GM12878 (cell line): Measurements from ENCODE around the gene RAP1GAP. TPM values are rescaled to one million over a fixed set of nuclear protein-coding genes. Genes with fewer than 3 reads are reported as not detected.

ENCODE experiments used
- ATAC-seq: fragments of 200-7000 bp; cut with Tn5 transposase; 3 replicates; pipeline ENCODE4 v1.9.1; 2020; ENCODE audit warnings: mild to moderate bottlenecking, moderate library complexity
- BruUV-seq: library from RNA; stranded (reverse); fragments of 400-500 nt; replicated peaks from 2 replicates; lab custom pipeline; 2021; lab: Mats Ljungman, UMichigan
- CTCF ChIA-PET: fragments of 300-600 bp; sonication (Branson Sonifier 250); formaldehyde crosslinking; extraction: SDS; loops from one replicate; lab custom pipeline; 2021; ENCODE audit warnings: inconsistent platforms; lab: Yijun Ruan, JAX
- POLR2A ChIA-PET: fragments of 350-600 bp; formaldehyde crosslinking; extraction: SDS; loops from one replicate; lab custom pipeline; 2021; ENCODE audit warnings: inconsistent platforms; lab: Charles Lee
- RAD21 ChIA-PET: fragments of 300-600 bp; sonication (Branson Sonifier 250); formaldehyde crosslinking; loops from one replicate; lab custom pipeline; 2023; ENCODE audit warnings: antibody characterized with exemption; ENCODE audit not compliant: unreplicated experiment; lab: Charles Lee
- SMC1A ChIA-PET: fragments of 300-600 bp; sonication (Branson Sonifier 250); formaldehyde crosslinking; loops from one replicate; lab custom pipeline; 2023; ENCODE audit not compliant: unreplicated experiment, uncharacterized antibody; lab: Charles Lee
- DNase-seq: peaks from one replicate; pipeline ENCODE4 v3.0.0-alpha.2; 2011; ENCODE audit warnings: low read depth, low spot score
- FAIRE-seq: peaks from 3 replicates; lab custom pipeline; 2011; peaks lifted over from hg19 to GRCh38; lab: Jason Lieb, UNC
- H2AFZ ChIP-seq: 2 replicates; pipeline ENCODE4 v1.6.0; 2011; ENCODE audit warnings: low read depth, low read length, control low read depth; ENCODE audit not compliant: control insufficient read depth
- H3K27ac ChIP-seq: 2 replicates; pipeline ENCODE4 v1.5.1; 2011; ENCODE audit warnings: control low read depth; ENCODE audit not compliant: control insufficient read depth, insufficient read depth
- H3K27me3 ChIP-seq, 2 experiments: replicated peaks in 1 of 2; 2 replicates each; pipeline versions ENCODE4 v1.6.0 to v1.6.1; 2011; ENCODE audit warnings: low read length in 1 of 2; ENCODE audit not compliant: control insufficient read depth in 2 of 2, insufficient read depth in 2 of 2
- H3K36me3 ChIP-seq, 2 experiments: 2 replicates each; pipeline ENCODE4 v1.5.1; 2011; ENCODE audit warnings: low read length in 1 of 2; ENCODE audit not compliant: control insufficient read depth in 2 of 2, insufficient read depth in 2 of 2
- H3K4me1 ChIP-seq: 2 replicates; pipeline ENCODE4 v1.6.1; 2011; ENCODE audit warnings: mild to moderate bottlenecking, low read length, moderate library complexity, mixed read lengths; ENCODE audit not compliant: control insufficient read depth, insufficient read depth
- H3K4me2 ChIP-seq: 2 replicates; pipeline ENCODE4 v1.6.0; 2011; ENCODE audit warnings: control low read depth; ENCODE audit not compliant: control insufficient read depth, insufficient read depth
- H3K4me3 ChIP-seq: fragments of 200-600 bp; sonication (generic); 2 replicates; pipeline ENCODE4 v1.5.1; 2016
- H3K79me2 ChIP-seq: 2 replicates; pipeline ENCODE4 v1.6.0; 2011; ENCODE audit warnings: low read length; ENCODE audit not compliant: control insufficient read depth, insufficient read depth
- H3K9ac ChIP-seq: 2 replicates; pipeline ENCODE4 v1.8.0; 2011; ENCODE audit warnings: low read length, control low read depth, mixed read lengths; ENCODE audit not compliant: control insufficient read depth, insufficient read depth
- H3K9me3 ChIP-seq: replicated peaks from 3 replicates; pipeline ENCODE4 v1.5.1; 2011; ENCODE audit warnings: mild to moderate bottlenecking, low read length; ENCODE audit not compliant: control insufficient read depth, insufficient read depth
- H4K20me1 ChIP-seq: 2 replicates; pipeline ENCODE4 v1.6.0; 2011; ENCODE audit not compliant: control insufficient read depth, insufficient read depth
- CBX3 ChIP-seq: fragments of 200-600 bp; sonication (generic); IDR thresholded peaks from 2 replicates; pipeline ENCODE4 v1.6.1; 2016; ENCODE audit warnings: low read depth, borderline replicate concordance
- FOXK2 ChIP-seq: fragments of 450-650 bp; IDR thresholded peaks from 2 replicates; pipeline ENCODE4 v1.6.1; 2017; ENCODE audit warnings: mild to moderate bottlenecking, moderate library complexity
- HCFC1 ChIP-seq: fragments of 150-350 bp; IDR thresholded peaks from 2 replicates; pipeline ENCODE4 v1.6.1; 2014; ENCODE audit warnings: low read length
- IRF4 ChIP-seq: IDR thresholded peaks from 2 replicates; pipeline ENCODE4 v1.6.1; 2011; ENCODE audit warnings: low read depth, low read length
- MYC ChIP-seq: IDR thresholded peaks from 2 replicates; pipeline ENCODE4 v1.6.1; 2011; ENCODE audit warnings: mild to moderate bottlenecking, low read length, moderate library complexity, inconsistent platforms; ENCODE audit not compliant: insufficient read depth, insufficient replicate concordance, insufficient read length, severe bottlenecking
- RAD51 ChIP-seq: fragments of 450-650 bp; IDR thresholded peaks from 2 replicates; pipeline ENCODE4 v1.6.1; 2016; ENCODE audit warnings: moderate library complexity, mild to moderate bottlenecking, inconsistent platforms
- RBBP5 ChIP-seq: fragments of 200-600 bp; sonication (generic); conservative IDR thresholded peaks from 2 replicates; pipeline ENCODE4 v1.6.1; 2016
- SMARCA5 ChIP-seq: fragments of 450-650 bp; IDR thresholded peaks from 2 replicates; pipeline ENCODE4 v1.6.1; 2017; ENCODE audit warnings: mild to moderate bottlenecking
- TBL1XR1 ChIP-seq: IDR thresholded peaks from 2 replicates; pipeline ENCODE4 v1.6.1; 2012; ENCODE audit warnings: low read depth, low read length, improper control_type of control experiment
- ZNF274 ChIP-seq: IDR thresholded peaks from one replicate; pipeline ENCODE4 v1.8.0; 2011; ENCODE audit not compliant: insufficient read length, insufficient read depth
- ZZZ3 ChIP-seq: IDR thresholded peaks from 2 replicates; pipeline ENCODE4 v1.6.1; 2011; ENCODE audit warnings: low read depth; ENCODE audit not compliant: control insufficient read depth, insufficient read length
- WGBS: methylation state at CpG from one replicate; pipeline ENCODE4 v1.1.6; 2016; ENCODE audit warnings: low lambda C conversion rate; ENCODE audit not compliant: insufficient replicate concordance, insufficient coverage; ENCODE audit errors: missing lambda C conversion rate; 5-methylcytosine and 5-hydroxymethylcytosine counted together
- in situ Hi-C: fragments of 300-500 bp; cut with MboI; formaldehyde crosslinking; loops from 9 replicates; pipeline ENCODE4 v1.14.3; 2018; ENCODE audit warnings: mixed read lengths
- intact Hi-C: fragments of 100-400 bp; cut with micrococcal nuclease; formaldehyde crosslinking; loops from one replicate; pipeline ENCODE4 v1.14.2; 2022; ENCODE audit not compliant: unreplicated experiment
- polyA plus RNA-seq, 11 experiments: library from polyadenylated mRNA; depleted of rRNA in 4 of 11; unstranded in 6 of 11; stranded (reverse) in 5 of 11; fragments of >200 nt; fragmentation: Nextera tagmentation in 4 of 11; fragmentation: Illumina TruSeq in 1 of 11; extraction: Ambion mirVana in 4 of 11; extraction: Trizol in 1 of 11; gene quantifications; 1 replicate in 1 of 11; 2 replicates in 10 of 11; pipeline versions ENCODE4 v1.2.1 to v1.2.3, GENCODE V29; 2011 to 2016; ENCODE audit warnings: inconsistent platforms in 2 of 11, missing spikeins in 2 of 11, low read depth in 1 of 11
- total RNA-seq, 4 experiments: library from RNA; depleted of rRNA in 3 of 4; stranded (reverse); fragments of >200 nt in 3 of 4; fragmentation: Illumina TruSeq in 1 of 4; extraction: Trizol in 1 of 4; gene quantifications; 2 replicates each; pipeline versions ENCODE4 v1.2.1 to v1.2.3, GENCODE V29; 2013 to 2021
- TF ChIP-seq, protein P1 (sequence below): IDR thresholded peaks from 2 replicates; pipeline ENCODE4 v1.6.1; 2012; ENCODE audit warnings: low read length, inconsistent platforms
- TF ChIP-seq, protein P2 (sequence below): IDR thresholded peaks from 2 replicates; pipeline ENCODE4 v1.6.1; 2012; ENCODE audit warnings: low read depth, low read length, improper control_type of control experiment
- TF ChIP-seq, protein P3 (sequence below): IDR thresholded peaks from 2 replicates; pipeline ENCODE4 v1.6.1; 2011; ENCODE audit warnings: mild to moderate bottlenecking, low read depth, low read length, moderate library complexity; ENCODE audit not compliant: insufficient replicate concordance
- TF ChIP-seq, protein P4 (sequence below): fragments of 450-650 bp; formaldehyde crosslinking; IDR thresholded peaks from 2 replicates; pipeline ENCODE4 v1.5.0; 2022; ENCODE audit warnings: mild to moderate bottlenecking, missing genetic modification characterization
- TF ChIP-seq, protein P5 (sequence below): fragments of 450-650 bp; IDR thresholded peaks from 2 replicates; pipeline ENCODE4 v1.6.1; 2017; ENCODE audit warnings: borderline replicate concordance
- TF ChIP-seq, protein P6 (sequence below): IDR thresholded peaks from 2 replicates; pipeline ENCODE4 v1.6.1; 2011; ENCODE audit warnings: low read depth, mild to moderate bottlenecking, low read length, moderate library complexity, borderline replicate concordance; ENCODE audit errors: extremely low read depth

The RAP1GAP gene
- total and polyA plus RNA-seq, 10 of the 15 experiments (the other 5 are each of a cell fraction or from before 2014, with no cell fraction given), result 0.04 to 0.96 (median 0.09) TPM; not detected in 3

DNA sequence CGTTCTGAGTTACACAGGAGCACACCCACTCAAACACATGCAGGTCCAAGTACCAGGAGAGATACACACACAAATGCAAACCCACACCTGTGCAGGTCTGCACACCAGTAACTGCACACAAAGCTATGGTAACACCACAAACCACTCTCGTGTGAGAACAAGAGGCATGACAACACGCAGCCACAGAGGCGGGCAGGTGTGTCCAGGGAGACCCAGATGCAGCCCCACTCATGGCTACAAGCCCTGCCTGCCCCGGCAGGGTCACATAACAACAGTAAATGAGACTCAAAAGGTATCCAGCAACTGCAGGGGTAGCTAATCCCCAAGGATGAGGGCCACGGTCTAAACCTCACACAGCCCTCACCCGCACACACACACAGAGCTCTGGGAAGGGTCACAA is 48.1 kb downstream of the RAP1GAP start:
- Histone ChIP-seq H3K4me2 (no peak overlapping the region), H3K9ac (no peak overlapping the region), H3K27me3 (peaks cover 1 to 2% of the 10 kb centered on the region in 2 experiments; a peak in 1 of 4 replicates), H2AFZ (no peak overlapping the region), H3K4me1 (no peaks in the 10 kb centered on the region), H3K9me3 (no peaks in the 10 kb centered on the region), H3K79me2 (no peaks in the 10 kb centered on the region), H4K20me1 (no peaks in the 10 kb centered on the region), H3K36me3 (no peaks in the 10 kb centered on the region), H3K27ac (no peak overlapping the region), H3K4me3 (no peak overlapping the region)
- in situ Hi-C loops, result no loop called here
- ChIA-PET CTCF (no interaction called here), POLR2A (no interaction called here), RAD21 (no interaction called here), SMC1A (no interaction called here)
- ATAC-seq (no peak), DNase-seq (no peak), FAIRE-seq (no peak)
- no TSS peak for BruUV-seq
- WGBS, result 41% methylated on average over 7 of the region's 7 CpGs
- intact Hi-C loops, result no loop called here
- TF ChIP-seq, protein P1, sequence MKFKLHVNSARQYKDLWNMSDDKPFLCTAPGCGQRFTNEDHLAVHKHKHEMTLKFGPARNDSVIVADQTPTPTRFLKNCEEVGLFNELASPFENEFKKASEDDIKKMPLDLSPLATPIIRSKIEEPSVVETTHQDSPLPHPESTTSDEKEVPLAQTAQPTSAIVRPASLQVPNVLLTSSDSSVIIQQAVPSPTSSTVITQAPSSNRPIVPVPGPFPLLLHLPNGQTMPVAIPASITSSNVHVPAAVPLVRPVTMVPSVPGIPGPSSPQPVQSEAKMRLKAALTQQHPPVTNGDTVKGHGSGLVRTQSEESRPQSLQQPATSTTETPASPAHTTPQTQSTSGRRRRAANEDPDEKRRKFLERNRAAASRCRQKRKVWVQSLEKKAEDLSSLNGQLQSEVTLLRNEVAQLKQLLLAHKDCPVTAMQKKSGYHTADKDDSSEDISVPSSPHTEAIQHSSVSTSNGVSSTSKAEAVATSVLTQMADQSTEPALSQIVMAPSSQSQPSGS, result no peak
- TF ChIP-seq CBX3, result no peak
- TF ChIP-seq, protein P2, sequence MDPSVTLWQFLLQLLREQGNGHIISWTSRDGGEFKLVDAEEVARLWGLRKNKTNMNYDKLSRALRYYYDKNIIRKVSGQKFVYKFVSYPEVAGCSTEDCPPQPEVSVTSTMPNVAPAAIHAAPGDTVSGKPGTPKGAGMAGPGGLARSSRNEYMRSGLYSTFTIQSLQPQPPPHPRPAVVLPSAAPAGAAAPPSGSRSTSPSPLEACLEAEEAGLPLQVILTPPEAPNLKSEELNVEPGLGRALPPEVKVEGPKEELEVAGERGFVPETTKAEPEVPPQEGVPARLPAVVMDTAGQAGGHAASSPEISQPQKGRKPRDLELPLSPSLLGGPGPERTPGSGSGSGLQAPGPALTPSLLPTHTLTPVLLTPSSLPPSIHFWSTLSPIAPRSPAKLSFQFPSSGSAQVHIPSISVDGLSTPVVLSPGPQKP, result no peak
- TF ChIP-seq RBBP5, result no peak
- no peak for TF ChIP-seq RAD51
- TF ChIP-seq IRF4, result no peak
- TF ChIP-seq, protein P3, sequence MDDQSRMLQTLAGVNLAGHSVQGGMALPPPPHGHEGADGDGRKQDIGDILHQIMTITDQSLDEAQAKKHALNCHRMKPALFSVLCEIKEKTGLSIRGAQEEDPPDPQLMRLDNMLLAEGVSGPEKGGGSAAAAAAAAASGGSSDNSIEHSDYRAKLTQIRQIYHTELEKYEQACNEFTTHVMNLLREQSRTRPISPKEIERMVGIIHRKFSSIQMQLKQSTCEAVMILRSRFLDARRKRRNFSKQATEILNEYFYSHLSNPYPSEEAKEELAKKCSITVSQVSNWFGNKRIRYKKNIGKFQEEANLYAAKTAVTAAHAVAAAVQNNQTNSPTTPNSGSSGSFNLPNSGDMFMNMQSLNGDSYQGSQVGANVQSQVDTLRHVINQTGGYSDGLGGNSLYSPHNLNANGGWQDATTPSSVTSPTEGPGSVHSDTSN, result no peak
- TF ChIP-seq, protein P4, sequence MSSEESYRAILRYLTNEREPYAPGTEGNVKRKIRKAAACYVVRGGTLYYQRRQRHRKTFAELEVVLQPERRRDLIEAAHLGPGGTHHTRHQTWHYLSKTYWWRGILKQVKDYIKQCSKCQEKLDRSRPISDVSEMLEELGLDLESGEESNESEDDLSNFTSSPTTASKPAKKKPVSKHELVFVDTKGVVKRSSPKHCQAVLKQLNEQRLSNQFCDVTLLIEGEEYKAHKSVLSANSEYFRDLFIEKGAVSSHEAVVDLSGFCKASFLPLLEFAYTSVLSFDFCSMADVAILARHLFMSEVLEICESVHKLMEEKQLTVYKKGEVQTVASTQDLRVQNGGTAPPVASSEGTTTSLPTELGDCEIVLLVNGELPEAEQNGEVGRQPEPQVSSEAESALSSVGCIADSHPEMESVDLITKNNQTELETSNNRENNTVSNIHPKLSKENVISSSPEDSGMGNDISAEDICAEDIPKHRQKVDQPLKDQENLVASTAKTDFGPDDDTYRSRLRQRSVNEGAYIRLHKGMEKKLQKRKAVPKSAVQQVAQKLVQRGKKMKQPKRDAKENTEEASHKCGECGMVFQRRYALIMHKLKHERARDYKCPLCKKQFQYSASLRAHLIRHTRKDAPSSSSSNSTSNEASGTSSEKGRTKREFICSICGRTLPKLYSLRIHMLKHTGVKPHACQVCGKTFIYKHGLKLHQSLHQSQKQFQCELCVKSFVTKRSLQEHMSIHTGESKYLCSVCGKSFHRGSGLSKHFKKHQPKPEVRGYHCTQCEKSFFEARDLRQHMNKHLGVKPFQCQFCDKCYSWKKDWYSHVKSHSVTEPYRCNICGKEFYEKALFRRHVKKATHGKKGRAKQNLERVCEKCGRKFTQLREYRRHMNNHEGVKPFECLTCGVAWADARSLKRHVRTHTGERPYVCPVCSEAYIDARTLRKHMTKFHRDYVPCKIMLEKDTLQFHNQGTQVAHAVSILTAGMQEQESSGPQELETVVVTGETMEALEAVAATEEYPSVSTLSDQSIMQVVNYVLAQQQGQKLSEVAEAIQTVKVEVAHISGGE, result no peak
- TF ChIP-seq, protein P5, sequence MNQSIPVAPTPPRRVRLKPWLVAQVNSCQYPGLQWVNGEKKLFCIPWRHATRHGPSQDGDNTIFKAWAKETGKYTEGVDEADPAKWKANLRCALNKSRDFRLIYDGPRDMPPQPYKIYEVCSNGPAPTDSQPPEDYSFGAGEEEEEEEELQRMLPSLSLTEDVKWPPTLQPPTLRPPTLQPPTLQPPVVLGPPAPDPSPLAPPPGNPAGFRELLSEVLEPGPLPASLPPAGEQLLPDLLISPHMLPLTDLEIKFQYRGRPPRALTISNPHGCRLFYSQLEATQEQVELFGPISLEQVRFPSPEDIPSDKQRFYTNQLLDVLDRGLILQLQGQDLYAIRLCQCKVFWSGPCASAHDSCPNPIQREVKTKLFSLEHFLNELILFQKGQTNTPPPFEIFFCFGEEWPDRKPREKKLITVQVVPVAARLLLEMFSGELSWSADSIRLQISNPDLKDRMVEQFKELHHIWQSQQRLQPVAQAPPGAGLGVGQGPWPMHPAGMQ, result no peak
- no peak for TF ChIP-seq MYC
- no peak for TF ChIP-seq FOXK2
- TF ChIP-seq ZZZ3, result no peak
- no peak for TF ChIP-seq TBL1XR1
- TF ChIP-seq, protein P6, sequence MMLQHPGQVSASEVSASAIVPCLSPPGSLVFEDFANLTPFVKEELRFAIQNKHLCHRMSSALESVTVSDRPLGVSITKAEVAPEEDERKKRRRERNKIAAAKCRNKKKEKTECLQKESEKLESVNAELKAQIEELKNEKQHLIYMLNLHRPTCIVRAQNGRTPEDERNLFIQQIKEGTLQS, result no peak
- no peak for TF ChIP-seq SMARCA5
- TF ChIP-seq ZNF274, result no peak
- no peak for TF ChIP-seq HCFC1
